Stimulated activated CD8-positive, alpha-beta memory T cell treated with anti-CD3 and anti-CD28 coated beads, Interleukin-15, amount 100 ng/mL, for 48 hours (primary cell): ENCODE measurements around the gene SDHAF4.
"Not testable (repeated sequence)": the region's sequence is repeated elsewhere in the genome, so short reads cannot be mapped to it uniquely, and the experiment has no call there.

ENCODE experiments used
- DNase-seq, 2 donors: peaks; one replicate each; pipeline ENCODE4 v3.0.0-alpha.2; 2020; ENCODE audit warnings: low read depth in 2 of 2

The SDHAF4 gene

GRCh38 chr6:70592391-70593117 is 25.8 kb downstream of the SDHAF4 start:
- no peak for DNase-seq

- DNase-seq: no peak
Measured at GRCh38 chr6:70593118-70593486, 26.4 kb downstream of the SDHAF4 start.

GRCh38 chr6:70599187-70599586 is 32.5 kb downstream of the SDHAF4 start:
- peak in 1 of 2 donors; percentile 7 for DNase-seq

DNA sequence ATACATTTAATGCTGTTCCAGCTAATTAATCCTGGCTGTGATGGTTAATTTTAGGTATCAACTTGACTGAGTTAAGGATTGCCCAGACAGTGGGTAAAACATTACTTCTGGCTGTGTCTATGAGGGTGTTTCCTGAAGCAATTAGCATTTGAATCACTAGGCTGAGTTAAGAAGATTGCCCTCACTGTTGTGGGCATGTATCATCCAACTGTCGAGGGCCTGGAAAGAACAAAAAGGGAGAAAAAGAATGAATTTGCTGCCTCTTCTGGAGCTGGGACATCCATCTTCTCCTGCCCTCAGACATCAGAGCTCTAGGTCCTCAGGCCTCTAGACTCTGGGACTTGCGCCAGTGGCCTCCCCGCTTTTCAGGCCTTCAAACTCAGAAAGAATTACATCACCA is 34.3 kb downstream of the SDHAF4 start:
- DNase-seq: no peak

DNA sequence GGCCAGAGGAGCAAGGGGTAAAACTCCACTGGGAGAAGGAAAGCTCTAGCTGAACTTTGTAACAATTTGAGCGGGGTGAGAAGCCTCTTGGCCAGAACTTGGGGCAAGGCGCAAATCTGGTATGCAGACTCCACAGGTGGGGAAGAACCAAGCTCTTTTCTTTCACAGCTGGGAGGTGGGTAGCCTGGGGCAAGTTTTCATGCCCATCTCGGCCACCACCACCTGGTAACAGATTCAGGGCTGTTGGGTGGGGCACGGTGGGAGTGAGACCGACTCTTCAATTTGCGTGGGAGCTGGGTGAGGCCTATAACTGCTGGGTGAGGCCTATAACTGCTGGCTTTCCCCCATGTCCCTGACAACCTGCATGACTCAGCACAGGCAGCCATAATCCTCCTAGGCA is 37.5 kb downstream of the SDHAF4 start:
- no peak for DNase-seq

GRCh38 chr6:70607371-70607770 is 40.6 kb downstream of the SDHAF4 start:
- not testable (repeated sequence) for DNase-seq

DNA sequence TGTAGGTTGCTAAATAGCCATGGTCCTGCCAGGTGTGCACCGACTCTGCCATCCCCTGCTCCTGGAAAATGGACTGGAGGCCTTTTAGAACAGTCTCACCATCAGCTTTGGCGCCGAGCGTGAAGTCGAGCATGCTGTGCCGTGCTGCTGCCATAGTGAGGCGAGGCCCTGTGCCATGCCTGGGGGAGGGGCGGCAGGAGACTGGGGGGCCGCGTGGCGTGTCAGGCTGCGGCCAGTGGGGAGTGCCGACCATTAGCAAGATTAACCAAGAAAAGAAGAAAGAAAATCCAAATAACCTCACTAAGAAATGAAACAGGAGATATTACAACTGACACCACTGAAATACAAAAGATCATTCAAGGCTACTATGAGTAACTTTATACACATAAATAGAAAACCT is 42.5 kb downstream of the SDHAF4 start:
- not testable (repeated sequence) for DNase-seq

DNA sequence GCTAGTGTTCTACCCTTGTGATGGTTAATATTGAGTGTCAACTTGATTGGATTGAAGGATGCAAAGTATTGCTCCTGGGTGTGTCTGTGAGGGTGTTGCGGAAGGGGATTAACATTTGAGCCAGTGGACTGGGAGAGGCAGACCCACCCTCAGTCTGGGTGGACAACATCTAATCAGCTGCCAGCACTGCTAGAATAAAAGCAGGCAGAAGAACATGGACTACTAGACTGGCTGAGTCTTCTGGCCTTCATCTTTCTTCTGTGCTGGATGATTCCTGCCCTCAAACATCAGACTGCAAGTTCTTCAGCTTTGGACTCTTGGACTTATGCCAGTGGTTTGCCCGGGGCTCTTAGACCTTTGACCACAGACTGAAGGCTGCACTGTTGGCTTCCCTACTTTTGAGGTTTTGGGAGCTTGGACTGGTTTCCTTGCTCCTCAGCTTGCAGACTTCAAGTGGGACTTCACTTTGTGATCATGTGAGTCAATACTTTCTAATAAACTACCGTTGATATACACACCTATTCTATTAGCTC is 50.1 kb downstream of the SDHAF4 start:
- no peak for DNase-seq

- no peak for DNase-seq
Measured at GRCh38 chr6:70620746-70621145, 54.0 kb downstream of the SDHAF4 start.

DNA sequence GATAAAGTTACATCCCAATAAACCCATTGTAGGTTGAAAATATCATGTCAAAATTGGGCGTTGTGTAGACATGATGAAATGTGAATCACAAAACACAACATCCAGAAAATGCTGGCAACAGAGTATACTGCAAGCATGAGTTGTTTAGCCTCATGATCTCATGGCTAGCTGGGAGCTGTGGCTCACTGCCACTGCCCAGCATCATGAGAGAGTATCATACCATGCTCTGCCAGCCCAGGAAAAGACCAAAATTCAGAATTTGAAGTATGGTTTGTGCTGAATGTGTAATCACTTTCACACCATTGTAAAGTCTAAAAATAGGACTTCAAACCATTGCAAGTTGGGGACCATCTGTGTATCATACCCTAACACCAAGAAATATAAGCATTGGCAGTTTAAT is 55.7 kb downstream of the SDHAF4 start:
- DNase-seq: no peak

DNA sequence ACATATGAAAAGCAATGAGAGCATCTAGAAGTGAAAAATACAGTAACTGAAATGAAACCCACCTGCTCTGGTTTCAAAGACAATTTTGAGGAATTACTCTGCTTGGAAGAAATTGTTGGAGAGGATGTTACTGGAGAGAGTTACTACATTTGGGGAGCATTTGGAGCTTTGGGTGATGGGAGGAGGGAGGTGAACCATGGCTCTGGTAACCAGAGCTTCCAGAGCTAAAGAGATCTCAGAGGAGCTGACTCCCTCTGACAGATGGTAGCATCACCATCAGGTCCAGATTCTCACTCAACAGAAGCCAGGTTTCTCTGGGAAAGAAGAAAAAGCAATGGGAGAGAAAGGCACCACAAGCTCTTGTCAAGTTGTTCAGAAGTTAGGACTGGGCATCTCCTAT is 58.7 kb downstream of the SDHAF4 start:
- no peak for DNase-seq

DNA sequence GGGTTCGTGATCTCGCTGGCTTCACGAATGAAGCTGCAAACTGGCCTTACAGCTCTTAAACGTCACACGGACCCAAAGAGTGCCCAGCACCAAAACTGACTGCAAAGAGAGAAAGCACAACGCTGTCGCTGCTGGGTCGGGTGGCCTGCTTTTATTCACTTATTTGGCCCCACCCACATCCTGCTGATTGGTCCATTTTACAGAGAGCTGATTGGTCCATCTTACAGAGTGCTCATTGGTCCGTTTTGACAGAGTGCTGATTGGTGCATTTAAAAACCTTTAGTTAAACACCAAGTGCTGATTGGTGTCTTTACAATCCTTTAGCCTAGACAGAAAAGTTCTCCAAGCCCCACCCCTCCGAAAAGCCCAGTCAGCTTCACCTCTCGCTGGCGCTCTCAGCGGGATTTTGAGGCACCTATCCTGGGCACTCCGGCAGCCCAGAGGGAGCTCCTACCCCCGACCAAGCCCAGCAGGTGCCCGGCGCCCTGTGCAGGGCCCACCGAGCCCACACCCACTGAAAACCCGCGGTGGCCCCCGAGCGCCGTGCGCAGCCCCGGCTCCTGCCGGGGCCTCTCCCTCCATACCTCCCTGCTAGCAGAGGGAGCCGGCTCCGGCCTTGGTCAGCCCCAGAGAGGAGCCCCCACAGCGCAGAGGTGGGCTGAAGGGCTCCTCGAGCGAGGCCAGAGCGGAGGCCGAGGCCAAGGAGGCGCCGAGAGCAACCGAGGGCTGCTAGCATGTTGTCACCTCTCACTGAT is 60.9 kb downstream of the SDHAF4 start:
- no peak for DNase-seq

DNA sequence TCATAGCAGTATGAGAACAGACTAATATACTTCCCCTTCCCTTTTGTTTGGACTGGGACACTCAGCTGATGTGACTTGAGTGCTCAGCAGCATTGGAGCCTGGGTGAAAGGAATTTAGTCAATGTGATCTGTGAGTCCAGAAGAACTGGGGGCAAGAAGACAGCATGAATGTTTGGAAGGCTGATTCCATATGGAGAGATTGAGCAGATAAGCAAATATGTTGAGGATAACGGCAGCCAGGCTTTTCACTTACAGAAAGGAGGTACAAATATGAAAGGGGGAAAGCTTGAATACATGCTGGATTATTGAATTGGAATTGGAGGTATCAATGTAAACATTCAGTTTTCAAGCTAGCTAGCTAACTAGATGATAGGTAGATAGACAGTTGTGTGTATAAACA is 63.2 kb downstream of the SDHAF4 start:
- DNase-seq: no peak

DNA sequence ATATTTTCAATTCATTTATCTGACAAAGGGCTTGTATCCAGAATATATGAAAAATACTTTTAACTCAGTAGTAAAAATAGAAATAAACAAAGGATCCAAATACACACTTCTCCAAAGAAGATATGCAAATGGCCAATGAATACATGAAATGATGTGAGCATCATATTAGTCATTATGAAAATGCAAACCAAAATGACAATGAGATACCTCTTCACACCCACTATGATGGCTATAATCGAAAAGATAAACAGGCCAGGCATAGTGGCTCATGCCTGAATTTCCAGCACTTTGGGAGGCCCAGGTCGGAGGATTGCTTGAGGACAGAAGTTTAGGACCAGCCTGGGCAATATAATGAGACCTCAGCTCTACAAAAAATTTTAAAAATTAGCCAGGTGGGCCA is 67.1 kb downstream of the SDHAF4 start:
- DNase-seq: no peak

GRCh38 chr6:70636596-70636995 is 69.9 kb downstream of the SDHAF4 start:
- DNase-seq: no peak

- no peak for DNase-seq
Measured at GRCh38 chr6:70638468-70638867, 71.7 kb downstream of the SDHAF4 start.
